Ovary (tissue), 3 donors: Measurements from ENCODE around the gene SEMA3C.

Experiments used
- EP300 ChIP-seq: sonication (generic); formaldehyde crosslinking; IDR thresholded peaks from one replicate; pipeline ENCODE4 v1.6.1; 2017; ENCODE audit warnings: antibody characterized with exemption
- POLR2A ChIP-seq: fragments of 450-650 bp; IDR thresholded peaks from one replicate; pipeline ENCODE4 v1.6.1; 2017; ENCODE audit warnings: antibody characterized with exemption, mild to moderate bottlenecking, moderate library complexity
- TF ChIP-seq, protein P1 (sequence below), 3 donors: fragments of 450-650 bp in 2 of 3; fragments of 200-600 bp in 1 of 3; IDR thresholded peaks; one replicate each; pipeline versions ENCODE4 v1.5.1 to v1.8.0; 2016 to 2022; ENCODE audit warnings: antibody characterized with exemption in 3 of 3, mild to moderate bottlenecking in 1 of 3
- donor health status: DM: no; HTN: no; CAD: no.

DNA sequence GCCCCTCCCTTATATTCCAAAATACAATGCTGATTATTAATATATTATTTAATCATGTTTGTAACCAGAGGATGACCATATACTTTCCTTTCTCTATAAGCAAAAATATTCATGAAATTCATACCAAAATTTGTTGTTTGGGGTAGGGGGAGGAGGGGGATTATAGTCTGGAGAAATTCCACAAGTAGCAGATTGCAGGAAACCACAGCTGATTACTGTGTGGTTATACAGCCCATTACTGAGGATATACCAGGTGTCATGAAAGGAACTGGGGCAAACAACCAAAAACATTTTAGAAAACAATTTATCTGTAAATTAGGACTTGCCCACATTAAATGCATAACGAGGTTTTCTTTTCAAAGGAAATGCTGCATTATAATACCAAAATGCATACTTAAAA is 50.3 kb downstream of the SEMA3C start:
- TF ChIP-seq, protein P1, sequence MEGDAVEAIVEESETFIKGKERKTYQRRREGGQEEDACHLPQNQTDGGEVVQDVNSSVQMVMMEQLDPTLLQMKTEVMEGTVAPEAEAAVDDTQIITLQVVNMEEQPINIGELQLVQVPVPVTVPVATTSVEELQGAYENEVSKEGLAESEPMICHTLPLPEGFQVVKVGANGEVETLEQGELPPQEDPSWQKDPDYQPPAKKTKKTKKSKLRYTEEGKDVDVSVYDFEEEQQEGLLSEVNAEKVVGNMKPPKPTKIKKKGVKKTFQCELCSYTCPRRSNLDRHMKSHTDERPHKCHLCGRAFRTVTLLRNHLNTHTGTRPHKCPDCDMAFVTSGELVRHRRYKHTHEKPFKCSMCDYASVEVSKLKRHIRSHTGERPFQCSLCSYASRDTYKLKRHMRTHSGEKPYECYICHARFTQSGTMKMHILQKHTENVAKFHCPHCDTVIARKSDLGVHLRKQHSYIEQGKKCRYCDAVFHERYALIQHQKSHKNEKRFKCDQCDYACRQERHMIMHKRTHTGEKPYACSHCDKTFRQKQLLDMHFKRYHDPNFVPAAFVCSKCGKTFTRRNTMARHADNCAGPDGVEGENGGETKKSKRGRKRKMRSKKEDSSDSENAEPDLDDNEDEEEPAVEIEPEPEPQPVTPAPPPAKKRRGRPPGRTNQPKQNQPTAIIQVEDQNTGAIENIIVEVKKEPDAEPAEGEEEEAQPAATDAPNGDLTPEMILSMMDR (IDR thresholded peaks at IDR 0.05): no peak
- TF ChIP-seq POLR2A (no peak), EP300 (no peak)
